A549 treated with ZK216348 at 1 μM for 4 hours (cell line): ENCODE results near the gene AP5Z1. TPM values are rescaled to one million over a fixed set of nuclear protein-coding genes. Genes with fewer than 3 reads are reported as not detected.

Experiments
- total RNA-seq: library from RNA; stranded (reverse); fragments of 200-300 nt; extraction: Qiagen RNA extraction; gene quantifications from 5 replicates; pipeline ENCODE4 v1.2.3, GENCODE V29; 2022; ENCODE audit warnings: low read depth

The AP5Z1 gene, protein sequence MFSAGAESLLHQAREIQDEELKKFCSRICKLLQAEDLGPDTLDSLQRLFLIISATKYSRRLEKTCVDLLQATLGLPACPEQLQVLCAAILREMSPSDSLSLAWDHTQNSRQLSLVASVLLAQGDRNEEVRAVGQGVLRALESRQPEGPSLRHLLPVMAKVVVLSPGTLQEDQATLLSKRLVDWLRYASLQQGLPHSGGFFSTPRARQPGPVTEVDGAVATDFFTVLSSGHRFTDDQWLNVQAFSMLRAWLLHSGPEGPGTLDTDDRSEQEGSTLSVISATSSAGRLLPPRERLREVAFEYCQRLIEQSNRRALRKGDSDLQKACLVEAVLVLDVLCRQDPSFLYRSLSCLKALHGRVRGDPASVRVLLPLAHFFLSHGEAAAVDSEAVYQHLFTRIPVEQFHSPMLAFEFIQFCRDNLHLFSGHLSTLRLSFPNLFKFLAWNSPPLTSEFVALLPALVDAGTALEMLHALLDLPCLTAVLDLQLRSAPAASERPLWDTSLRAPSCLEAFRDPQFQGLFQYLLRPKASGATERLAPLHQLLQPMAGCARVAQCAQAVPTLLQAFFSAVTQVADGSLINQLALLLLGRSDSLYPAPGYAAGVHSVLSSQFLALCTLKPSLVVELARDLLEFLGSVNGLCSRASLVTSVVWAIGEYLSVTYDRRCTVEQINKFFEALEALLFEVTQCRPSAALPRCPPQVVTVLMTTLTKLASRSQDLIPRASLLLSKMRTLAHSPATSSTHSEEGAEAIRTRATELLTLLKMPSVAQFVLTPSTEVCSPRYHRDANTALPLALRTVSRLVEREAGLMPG
- total RNA-seq = 16.7 to 39.8 TPM (median 38.5 TPM) in 5 replicates

GRCh38 chr7:4775250-4775847 lies at the start of gene AP5Z1:
TSS of gene AP5Z1 (plus strand) at chr7:4775623. CDS start at chr7:4775716, 93 bp downstream.

Other genes starting within 250 kb of the AP5Z1 start
- 8.6 to 14.0 TPM (median 11.9 TPM) in 5 replicates for gene FOXK1, start 93.3 kb upstream of the AP5Z1 start, total RNA-seq
- gene PAPOLB, start 86.4 kb downstream of the AP5Z1 start, total RNA-seq = not detected in 5 replicates
- 0.62 to 2.3 TPM (median 2.0 TPM) in 5 replicates for gene RADIL, start 108.1 kb downstream of the AP5Z1 start, total RNA-seq
- gene MMD2, start 183.6 kb downstream of the AP5Z1 start, total RNA-seq = not detected in 5 replicates